ENCODE measurements around the gene SLC12A1.

The SLC12A1 gene

DNA sequence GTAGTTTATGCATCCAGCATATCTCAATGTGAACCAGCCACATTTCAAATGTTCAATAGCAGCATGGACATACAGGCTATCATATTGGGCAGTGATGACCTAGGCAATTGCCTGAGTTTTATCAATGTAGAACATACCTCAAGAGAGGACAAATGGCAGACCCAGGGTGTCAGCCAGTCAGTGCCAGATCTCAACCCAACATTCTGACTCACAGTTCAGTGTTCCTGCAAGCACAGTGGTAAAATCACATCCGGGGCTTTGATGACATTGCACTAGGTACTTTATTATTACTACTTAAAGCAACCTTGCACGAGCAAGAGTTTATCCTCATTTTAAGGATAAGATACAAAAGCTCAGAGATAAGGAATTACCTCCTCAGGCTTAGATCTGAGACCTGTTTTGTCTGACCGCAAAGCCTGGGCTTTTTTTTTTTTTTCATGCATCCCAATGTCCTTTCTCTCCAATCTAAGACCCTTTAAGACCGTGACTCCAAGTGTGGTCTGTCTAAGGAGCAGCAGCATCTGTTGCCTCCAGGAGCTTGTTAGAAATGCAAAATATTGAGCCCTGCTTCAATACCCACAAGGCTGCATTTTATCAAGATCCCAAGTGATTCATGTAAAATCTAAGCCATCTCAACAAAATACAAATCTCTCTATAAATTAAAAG is 60.1 kb downstream of the SLC12A1 start:
- no peak for TF ChIP-seq SIN3A (IDR thresholded peaks at IDR 0.05; ENCODE audit: borderline replicate concordance, insufficient read depth, low read length)
- TF ChIP-seq POLR2AphosphoS5 (IDR thresholded peaks at IDR 0.05; ENCODE audit: low read depth, low read length), result no peak
- TF ChIP-seq TAF1 (IDR thresholded peaks at IDR 0.05; ENCODE audit: borderline replicate concordance, insufficient read depth, low read length), result no peak
- no peak for TF ChIP-seq FOXP2 (optimal IDR thresholded peaks at IDR 0.05; ENCODE audit: borderline replicate concordance, extremely low read depth, extremely low read length, insufficient read depth)

- TF ChIP-seq TAF1 (IDR thresholded peaks at IDR 0.05; ENCODE audit: borderline replicate concordance, insufficient read depth, low read length), result no peak
- TF ChIP-seq SIN3A (IDR thresholded peaks at IDR 0.05; ENCODE audit: borderline replicate concordance, insufficient read depth, low read length), result no peak
- TF ChIP-seq, protein P1, sequence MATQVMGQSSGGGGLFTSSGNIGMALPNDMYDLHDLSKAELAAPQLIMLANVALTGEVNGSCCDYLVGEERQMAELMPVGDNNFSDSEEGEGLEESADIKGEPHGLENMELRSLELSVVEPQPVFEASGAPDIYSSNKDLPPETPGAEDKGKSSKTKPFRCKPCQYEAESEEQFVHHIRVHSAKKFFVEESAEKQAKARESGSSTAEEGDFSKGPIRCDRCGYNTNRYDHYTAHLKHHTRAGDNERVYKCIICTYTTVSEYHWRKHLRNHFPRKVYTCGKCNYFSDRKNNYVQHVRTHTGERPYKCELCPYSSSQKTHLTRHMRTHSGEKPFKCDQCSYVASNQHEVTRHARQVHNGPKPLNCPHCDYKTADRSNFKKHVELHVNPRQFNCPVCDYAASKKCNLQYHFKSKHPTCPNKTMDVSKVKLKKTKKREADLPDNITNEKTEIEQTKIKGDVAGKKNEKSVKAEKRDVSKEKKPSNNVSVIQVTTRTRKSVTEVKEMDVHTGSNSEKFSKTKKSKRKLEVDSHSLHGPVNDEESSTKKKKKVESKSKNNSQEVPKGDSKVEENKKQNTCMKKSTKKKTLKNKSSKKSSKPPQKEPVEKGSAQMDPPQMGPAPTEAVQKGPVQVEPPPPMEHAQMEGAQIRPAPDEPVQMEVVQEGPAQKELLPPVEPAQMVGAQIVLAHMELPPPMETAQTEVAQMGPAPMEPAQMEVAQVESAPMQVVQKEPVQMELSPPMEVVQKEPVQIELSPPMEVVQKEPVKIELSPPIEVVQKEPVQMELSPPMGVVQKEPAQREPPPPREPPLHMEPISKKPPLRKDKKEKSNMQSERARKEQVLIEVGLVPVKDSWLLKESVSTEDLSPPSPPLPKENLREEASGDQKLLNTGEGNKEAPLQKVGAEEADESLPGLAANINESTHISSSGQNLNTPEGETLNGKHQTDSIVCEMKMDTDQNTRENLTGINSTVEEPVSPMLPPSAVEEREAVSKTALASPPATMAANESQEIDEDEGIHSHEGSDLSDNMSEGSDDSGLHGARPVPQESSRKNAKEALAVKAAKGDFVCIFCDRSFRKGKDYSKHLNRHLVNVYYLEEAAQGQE (IDR thresholded peaks at IDR 0.05; ENCODE audit: insufficient read depth in 1 of 2, low read depth in 2 of 2, low read length in 2 of 2), result no peak
- no peak for TF ChIP-seq POLR2AphosphoS5 (IDR thresholded peaks at IDR 0.05; ENCODE audit: low read depth, low read length)
- no peak for TF ChIP-seq FOXP2 (optimal IDR thresholded peaks at IDR 0.05; ENCODE audit: borderline replicate concordance, extremely low read depth, extremely low read length, insufficient read depth)
Observed at GRCh38 chr15:48267766-48268165, 61.7 kb downstream of the SLC12A1 start.

GRCh38 chr15:48273049-48273448 is 66.9 kb downstream of the SLC12A1 start:
- no peak for TF ChIP-seq POLR2AphosphoS5 (IDR thresholded peaks at IDR 0.05; ENCODE audit: low read depth, low read length)
- TF ChIP-seq, protein P1 (IDR thresholded peaks at IDR 0.05; ENCODE audit: insufficient read depth in 1 of 2, low read depth in 2 of 2, low read length in 2 of 2), result no peak
- TF ChIP-seq FOXP2 (optimal IDR thresholded peaks at IDR 0.05; ENCODE audit: borderline replicate concordance, extremely low read depth, extremely low read length, insufficient read depth), result no peak
- no peak for TF ChIP-seq SIN3A (IDR thresholded peaks at IDR 0.05; ENCODE audit: borderline replicate concordance, insufficient read depth, low read length)
- TF ChIP-seq TAF1 (IDR thresholded peaks at IDR 0.05; ENCODE audit: borderline replicate concordance, insufficient read depth, low read length), result no peak

- no peak for TF ChIP-seq FOXP2 (optimal IDR thresholded peaks at IDR 0.05; ENCODE audit: borderline replicate concordance, extremely low read depth, extremely low read length, insufficient read depth)
- TF ChIP-seq, protein P1 (IDR thresholded peaks at IDR 0.05; ENCODE audit: insufficient read depth in 1 of 2, low read depth in 2 of 2, low read length in 2 of 2), result no peak
- TF ChIP-seq POLR2AphosphoS5 (IDR thresholded peaks at IDR 0.05; ENCODE audit: low read depth, low read length), result no peak
- no peak for TF ChIP-seq SIN3A (IDR thresholded peaks at IDR 0.05; ENCODE audit: borderline replicate concordance, insufficient read depth, low read length)
Observed at GRCh38 chr15:48278666-48279065, 72.6 kb downstream of the SLC12A1 start.

DNA sequence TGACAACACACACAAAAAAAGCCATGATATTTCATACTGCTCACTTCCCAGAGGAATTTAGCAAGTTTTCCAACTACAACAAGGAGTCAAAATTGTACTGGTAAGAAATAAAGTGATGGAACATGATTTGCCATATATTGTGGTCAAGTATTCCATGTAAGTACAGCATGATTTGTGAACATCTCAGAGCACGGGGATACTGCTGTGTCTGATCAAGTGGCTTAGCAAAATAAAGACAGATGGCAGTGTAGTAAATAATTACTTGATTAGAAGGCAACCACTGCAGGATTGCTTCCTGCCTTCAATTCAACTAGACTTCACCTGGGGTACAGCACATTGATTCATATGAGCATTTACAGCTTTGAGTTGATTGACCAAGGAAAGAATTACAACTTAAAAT is 73.5 kb downstream of the SLC12A1 start:
- TF ChIP-seq FOXP2 (optimal IDR thresholded peaks at IDR 0.05; ENCODE audit: borderline replicate concordance, extremely low read depth, extremely low read length, insufficient read depth) (no peak), SIN3A (IDR thresholded peaks at IDR 0.05; ENCODE audit: borderline replicate concordance, insufficient read depth, low read length) (no peak)

- TF ChIP-seq FOXP2 (optimal IDR thresholded peaks at IDR 0.05; ENCODE audit: borderline replicate concordance, extremely low read depth, extremely low read length, insufficient read depth) (no peak), TAF1 (IDR thresholded peaks at IDR 0.05; ENCODE audit: borderline replicate concordance, insufficient read depth, low read length) (no peak), POLR2AphosphoS5 (IDR thresholded peaks at IDR 0.05; ENCODE audit: low read depth, low read length) (no peak), SIN3A (IDR thresholded peaks at IDR 0.05; ENCODE audit: borderline replicate concordance, insufficient read depth, low read length) (no peak)
- TF ChIP-seq, protein P1 (IDR thresholded peaks at IDR 0.05; ENCODE audit: insufficient read depth in 1 of 2, low read depth in 2 of 2, low read length in 2 of 2), result no peak
Observed at GRCh38 chr15:48281674-48282073, 75.6 kb downstream of the SLC12A1 start.

All from PFSK-1 (cell line).